Liver (tissue), 3 donors: ENCODE data around the gene SLC44A3.

ENCODE experiments used
- ATF3 ChIP-seq: IDR thresholded peaks from 2 replicates; pipeline ENCODE4 v1.6.1; 2016; ENCODE audit warnings: antibody characterized with exemption
- CTCF ChIP-seq: fragments of 150-350 bp; IDR thresholded peaks from 2 replicates; pipeline ENCODE4 v1.5.1; 2017; ENCODE audit warnings: improper control_type of control experiment, low read depth, low read length; ENCODE audit not compliant: missing input control
- GABPA ChIP-seq, 2 donors: IDR thresholded peaks in 1 of 2; conservative IDR thresholded peaks in 1 of 2; 2 replicates each; pipeline ENCODE4 v1.6.1; 2016; ENCODE audit warnings: antibody characterized with exemption in 2 of 2, mild to moderate bottlenecking in 1 of 2, moderate library complexity in 1 of 2
- HNF4G ChIP-seq: IDR thresholded peaks from 2 replicates; pipeline ENCODE4 v1.6.1; 2016; ENCODE audit warnings: antibody characterized with exemption
- MAX ChIP-seq: IDR thresholded peaks from 2 replicates; pipeline ENCODE4 v1.6.1; 2016; ENCODE audit warnings: antibody characterized with exemption
- RAD21 ChIP-seq, 2 donors: IDR thresholded peaks; 2 replicates each; pipeline ENCODE4 v1.6.1; 2016; ENCODE audit warnings: antibody characterized with exemption in 2 of 2, mild to moderate bottlenecking in 2 of 2
- REST ChIP-seq: IDR thresholded peaks from 2 replicates; pipeline ENCODE4 v1.6.1; 2016; ENCODE audit warnings: antibody characterized with exemption, mild to moderate bottlenecking
- RXRA ChIP-seq, 2 donors: IDR thresholded peaks; 2 replicates each; pipeline ENCODE4 v1.6.1; 2017 to 2018; ENCODE audit warnings: antibody characterized with exemption in 2 of 2, mild to moderate bottlenecking in 1 of 2
- YY1 ChIP-seq: IDR thresholded peaks from 2 replicates; pipeline ENCODE4 v1.6.1; 2016; ENCODE audit warnings: antibody characterized with exemption, mild to moderate bottlenecking
- donor health status: healthy.
- donor health status: healthy.

GRCh38 chr1:94856004-94856403 is 35.8 kb downstream of the SLC44A3 start:
- TF ChIP-seq CTCF = no peak
- TF ChIP-seq HNF4G = no peak
- no peak for TF ChIP-seq MAX
- TF ChIP-seq RXRA (IDR thresholded peaks at IDR 0.05) = no peak
- no peak for TF ChIP-seq GABPA (IDR thresholded peaks at IDR 0.05 in 1 of 2, conservative IDR thresholded peaks at IDR 0.05 in 1 of 2)
- TF ChIP-seq ATF3 = no peak
- no peak for TF ChIP-seq YY1
- TF ChIP-seq REST = no peak
- no peak for TF ChIP-seq RAD21 (IDR thresholded peaks at IDR 0.05)
